CD4-positive, alpha-beta memory T cell (primary cell): Measurements from ENCODE around the gene MRPL11. TPM values are rescaled to one million over a fixed set of nuclear protein-coding genes. Genes with fewer than 3 reads are reported as not detected.

ENCODE experiments used
- CTCF ChIA-PET: fragments of 350-600 bp; sonication (Branson Sonifier 250); formaldehyde crosslinking; loops from one replicate; lab custom pipeline; 2021; ENCODE audit warnings: inconsistent platforms; ENCODE audit not compliant: partially characterized antibody; lab: Charles Lee
- POLR2A ChIA-PET: fragments of 350-600 bp; sonication (Branson Sonifier 250); formaldehyde crosslinking; loops from one replicate; lab custom pipeline; 2021; ENCODE audit not compliant: partially characterized antibody; lab: Charles Lee
- DNase-seq, 5 donors: peaks; one replicate each; pipeline versions ENCODE4 v3.0.0 to v3.0.0-alpha.2; 2020 to 2022; ENCODE audit warnings: mixed read lengths in 1 of 5
- H3K27ac ChIP-seq: one replicate; pipeline ENCODE4 v1.7.0; 2013; ENCODE audit warnings: low read depth, low read length
- H3K27me3 ChIP-seq: 2 replicates; pipeline ENCODE4 v1.7.0; 2013; ENCODE audit warnings: mild to moderate bottlenecking, low read length, moderate library complexity; ENCODE audit not compliant: insufficient read depth
- H3K36me3 ChIP-seq: 2 replicates; pipeline ENCODE4 v1.7.0; 2013; ENCODE audit warnings: mild to moderate bottlenecking, low read length, moderate library complexity; ENCODE audit not compliant: insufficient read depth
- H3K4me1 ChIP-seq: 2 replicates; pipeline ENCODE4 v1.7.0; 2013; ENCODE audit warnings: mild to moderate bottlenecking, low read length, moderate library complexity; ENCODE audit not compliant: insufficient read depth
- H3K4me3 ChIP-seq, 2 donors: one replicate each; pipeline ENCODE4 v1.7.0; 2013; ENCODE audit warnings: low read length in 2 of 2, mild to moderate bottlenecking in 1 of 2
- H3K9me3 ChIP-seq, 2 donors: one replicate each; pipeline ENCODE4 v1.7.0; 2013; ENCODE audit warnings: low read length in 2 of 2, control low read depth in 1 of 2; ENCODE audit not compliant: control insufficient read depth in 1 of 2
- H3K27ac Mint-ChIP-seq, 7 donors: one replicate each; pipeline ENCODE4 v1.8.0; 2020 to 2021; ENCODE audit warnings: mixed read lengths in 7 of 7, mild to moderate bottlenecking in 6 of 7, inconsistent platforms in 3 of 7, moderate library complexity in 3 of 7
- H3K27me3 Mint-ChIP-seq, 2 donors: one replicate each; pipeline ENCODE4 v1.8.0; 2020 to 2021; ENCODE audit warnings: mixed read lengths in 2 of 2
- H3K36me3 Mint-ChIP-seq, 2 donors: one replicate each; pipeline ENCODE4 v1.8.0; 2020 to 2021; ENCODE audit warnings: mixed read lengths in 2 of 2, inconsistent platforms in 1 of 2, mild to moderate bottlenecking in 1 of 2
- H3K4me1 Mint-ChIP-seq, 4 donors: one replicate each; pipeline ENCODE4 v1.8.0; 2020 to 2021; ENCODE audit warnings: mixed read lengths in 4 of 4, mild to moderate bottlenecking in 1 of 4
- H3K4me3 Mint-ChIP-seq, 8 donors: one replicate each; pipeline ENCODE4 v1.8.0; 2020 to 2021; ENCODE audit warnings: mixed read lengths in 8 of 8, mild to moderate bottlenecking in 7 of 8, moderate library complexity in 6 of 8, inconsistent platforms in 3 of 8
- H3K9me3 Mint-ChIP-seq, 8 donors: one replicate each; pipeline ENCODE4 v1.8.0; 2020 to 2021; ENCODE audit warnings: mixed read lengths in 8 of 8, mild to moderate bottlenecking in 5 of 8, inconsistent platforms in 3 of 8, moderate library complexity in 1 of 8
- intact Hi-C: fragments of 100-400 bp; cut with micrococcal nuclease; formaldehyde crosslinking; loops from one replicate; pipeline ENCODE4 v1.15.1; 2023
- polyA plus RNA-seq, 2 donors: library from polyadenylated mRNA; unstranded; fragments of 300-500 nt; fragmentation: Illumina TruSeq; gene quantifications; one replicate each; pipeline ENCODE4 v1.2.3, GENCODE V29; 2021
- total RNA-seq, 2 experiments: library from RNA; stranded (reverse); gene quantifications; one replicate each; pipeline ENCODE4 v1.2.3, GENCODE V29; 2021

Gene MRPL11
- total RNA-seq (10 to 100 TPM; 22.0 to 27.9 TPM), polyA plus RNA-seq (10 to 100 TPM; 76.9 to 78.1 TPM)

DNA sequence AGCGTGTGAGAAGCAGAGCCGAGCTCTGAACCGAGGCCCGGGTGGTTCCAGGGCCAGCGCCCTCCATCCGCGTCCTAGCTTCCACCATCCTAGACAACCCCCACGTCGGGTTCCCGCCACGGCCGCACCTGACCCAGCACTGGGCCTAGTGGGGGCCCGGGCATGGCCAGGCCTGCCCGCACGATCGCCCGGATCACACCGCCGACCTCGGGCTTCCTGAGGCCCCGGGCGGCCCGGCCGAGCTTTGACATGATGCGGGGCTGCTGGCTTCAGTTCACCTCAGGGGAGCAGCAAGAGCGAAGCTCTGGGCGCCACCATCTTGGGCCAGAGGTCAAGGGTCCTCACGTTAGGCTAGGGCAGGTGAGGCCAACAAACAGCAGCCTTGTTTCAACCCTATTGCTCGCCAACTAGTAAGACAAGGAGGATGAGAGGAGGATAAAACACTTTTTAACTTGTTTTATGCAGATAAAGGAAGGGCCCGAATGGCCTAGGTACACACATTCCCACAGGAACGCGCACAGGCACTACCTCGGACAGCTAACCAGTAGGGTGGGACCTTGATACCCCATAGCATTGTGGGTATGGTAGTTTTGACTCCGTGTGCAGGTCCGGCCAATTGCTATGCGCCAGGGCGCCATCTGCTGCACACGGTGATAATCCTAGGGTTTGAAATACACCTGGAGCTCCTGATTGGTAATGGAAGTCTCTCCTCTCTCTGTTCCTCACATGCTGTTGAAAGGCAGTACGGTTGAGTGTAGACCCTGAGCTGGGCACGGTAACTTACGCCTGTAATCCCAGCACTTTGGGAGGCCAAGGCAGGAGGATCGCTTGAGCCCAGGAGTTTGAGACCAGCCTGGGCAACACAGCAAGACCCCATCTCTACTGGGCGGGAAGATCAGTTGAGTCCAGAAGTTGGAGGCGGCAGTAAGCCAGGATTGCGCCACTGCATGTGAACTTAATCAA, at the start of gene MRPL11:
Gene MRPL11, minus strand, starts transcription at position 345 of the 963 bp plus-strand sequence. Its CDS starts 94 bp downstream, at position 251.
- H3K27me3 Mint-ChIP-seq: peaks cover 2 to 3% of the 10 kb centered on the region in 2 donors
- peaks cover 23 to 27% of the 10 kb centered on the region in 2 donors for H3K36me3 Mint-ChIP-seq
- H3K27ac Mint-ChIP-seq: peak within 1 kb of the TSS; percentile 88 to 100 (median 98)
- Histone ChIP-seq H3K9me3 (peaks cover 0 to 5% of the 10 kb centered on the region in 2 donors), H3K4me1 (peaks cover 7% of the 10 kb centered on the region), H3K4me3 (peak within 1 kb of the TSS; percentile 67 to 88), H3K27me3 (no peaks in the 10 kb centered on the region), H3K36me3 (peaks cover 20% of the 10 kb centered on the region), H3K27ac (peak within 1 kb of the TSS; percentile 69)
- peaks cover 6 to 17% (median 11%) of the 10 kb centered on the region in 4 donors for H3K4me1 Mint-ChIP-seq
- CTCF ChIA-PET: interaction anchor here (0.6 to 2.3 kb wide), 30 partner anchors 8 to 282 kb away, joined by 3 to 20 read pairs (median 4); partner anchors contain the start of genes B4GAT1, DPP3, RBM4B and ZDHHC24
- H3K9me3 Mint-ChIP-seq: peaks cover 3 to 16% (median 7%) of the 10 kb centered on the region in 8 donors
- intact Hi-C loops: loop anchor here (1.0 to 2.0 kb wide), 5 partner anchors 28 to 404 kb away; partner anchors contain the start of genes DPP3, PELI3 and RCE1
- POLR2A ChIA-PET: interaction anchor here (0.7 to 1.7 kb wide), 25 partner anchors 10 to 801 kb away, joined by 3 to 21 read pairs (median 4); partner anchors contain the start of genes DPP3, PELI3, RBM14 and RBM4
- peak; percentile 89 to 92 (median 91) for DNase-seq
- H3K4me3 Mint-ChIP-seq: peak within 1 kb of the TSS; percentile 87 to 94 (median 91)

DNA sequence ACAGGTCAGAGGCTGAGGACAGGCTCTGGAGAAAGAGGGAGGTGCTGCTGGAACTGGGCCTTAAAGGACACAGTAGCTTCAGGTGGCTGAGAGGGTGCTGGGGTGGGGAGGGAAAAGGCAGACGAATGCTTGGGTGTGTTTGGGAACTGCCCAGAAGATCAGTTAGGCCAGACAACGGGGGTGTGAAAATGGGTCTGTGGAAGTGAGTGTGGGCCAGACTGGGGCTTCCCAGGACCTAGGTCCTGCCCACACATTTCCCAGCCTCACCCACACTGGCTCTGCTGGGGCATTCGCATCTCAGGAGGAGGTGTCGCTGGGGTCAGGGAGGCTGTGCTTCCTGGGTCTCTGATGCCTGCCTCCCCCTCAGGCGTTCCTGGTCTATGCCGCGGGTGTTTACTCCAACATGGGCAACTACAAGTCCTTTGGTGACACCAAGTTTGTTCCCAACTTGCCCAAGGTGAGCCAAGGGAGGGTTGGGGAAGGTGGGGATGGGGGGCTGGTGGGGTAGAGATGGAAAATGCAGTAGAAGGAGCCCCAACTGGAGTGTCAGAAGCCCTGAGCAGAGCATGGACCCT, 46.2 kb upstream of the MRPL11 start:
- no peak overlapping the region for H3K27ac Mint-ChIP-seq

DNA sequence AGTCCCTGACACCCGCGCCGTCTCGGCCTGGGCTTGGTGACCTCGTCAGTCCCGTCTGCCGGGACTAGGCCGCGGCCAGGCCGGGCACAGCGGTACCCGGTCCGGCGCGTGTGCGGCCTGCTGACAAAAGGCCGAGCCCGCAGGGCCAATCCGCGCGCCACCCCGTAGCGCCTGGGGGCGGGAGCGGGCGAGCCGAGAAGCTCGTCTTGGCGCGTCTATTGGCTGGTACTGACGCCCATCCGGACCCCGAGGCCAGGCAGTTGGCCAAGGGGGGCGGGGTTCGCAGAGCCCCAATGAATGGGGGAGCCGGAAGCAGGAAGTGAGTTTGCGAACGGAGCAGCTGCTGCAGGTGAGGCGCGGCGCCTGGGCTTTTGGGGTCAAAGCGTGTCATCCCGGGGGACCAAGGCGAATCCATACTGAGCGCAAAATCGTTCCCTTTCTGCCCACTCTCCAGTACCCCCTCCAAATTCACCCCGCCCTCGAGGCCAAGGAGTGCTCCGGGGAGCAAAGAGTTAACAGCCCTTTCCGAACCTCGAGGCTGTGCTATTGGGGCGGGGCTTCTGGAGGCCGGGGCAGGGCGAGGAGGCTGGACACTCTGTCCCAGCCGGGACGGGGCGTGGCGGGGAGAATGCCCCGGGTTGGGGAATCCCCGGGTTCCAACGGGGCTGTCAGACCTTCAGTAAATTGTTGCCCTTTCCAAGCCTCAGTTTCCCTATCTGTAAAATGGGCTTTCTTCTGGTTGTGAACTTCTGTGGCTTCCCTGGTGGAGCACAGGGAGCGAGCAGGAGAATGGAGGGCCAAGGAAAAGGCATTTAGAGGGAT, 41.7 kb upstream of the MRPL11 start, which contains the start of gene DPP3:
Gene DPP3, plus strand, starts transcription at position 318 of the 822 bp plus-strand sequence. CDS start 1,767 bp downstream, outside the sequence.
- Histone ChIP-seq H3K4me1 (peaks cover 20% of the 10 kb centered on the region), H3K9me3 (no peaks in the 10 kb centered on the region), H3K27me3 (no peaks in the 10 kb centered on the region), H3K4me3 (peak within 1 kb of the TSS; percentile 88 to 90), H3K36me3 (peaks cover 2% of the 10 kb centered on the region), H3K27ac (peak within 1 kb of the TSS; percentile 81)
- POLR2A ChIA-PET: interaction anchor here (0.5 to 2.5 kb wide), 23 partner anchors 10 to 1548 kb away, joined by 3 to 72 read pairs (median 5); partner anchors contain the start of genes ACTN3, BBS1, CCDC87 and CCS
- peaks cover 0 to 18% of the 10 kb centered on the region in 2 donors for H3K36me3 Mint-ChIP-seq
- H3K4me3 Mint-ChIP-seq: peak within 1 kb of the TSS; percentile 87 to 96 (median 90)
- H3K27me3 Mint-ChIP-seq: no peaks in the 10 kb centered on the region
- intact Hi-C loops: loop anchor here (1.0 to 2.0 kb wide), 5 partner anchors 14 to 198 kb away; partner anchors contain the start of genes BBS1 and PELI3
- H3K27ac Mint-ChIP-seq: peak within 1 kb of the TSS; percentile 78 to 94 (median 91)
- CTCF ChIA-PET: interaction anchor here (0.6 to 2.3 kb wide), 14 partner anchors 9 to 376 kb away, joined by 3 to 18 read pairs (median 4); partner anchors contain the start of genes MRPL11 and RBM4B
- peak; percentile 94 to 96 (median 96) for DNase-seq
- no peaks in the 10 kb centered on the region for H3K9me3 Mint-ChIP-seq
- H3K4me1 Mint-ChIP-seq: peaks cover 13 to 48% (median 21%) of the 10 kb centered on the region in 4 donors

More for the DNA sequence above, 46.2 kb upstream of the MRPL11 start:
- intact Hi-C loops: no loop called here
- no peaks in the 10 kb centered on the region for H3K27me3 ChIP-seq
- H3K27me3 Mint-ChIP-seq: no peaks in the 10 kb centered on the region
- DNase-seq: no peak
- no peak overlapping the region for H3K4me3 ChIP-seq
- ChIA-PET CTCF (interaction anchor here (1.5 kb wide), 1 partner anchor 8 kb away, joined by 3 read pairs; no protein-coding TSS in a partner anchor), POLR2A (no interaction called here)
- no peaks in the 10 kb centered on the region for H3K9me3 ChIP-seq
- H3K36me3 ChIP-seq: peaks cover 16% of the 10 kb centered on the region
- no peak overlapping the region for H3K4me3 Mint-ChIP-seq
- H3K9me3 Mint-ChIP-seq: no peaks in the 10 kb centered on the region
- peaks cover 3 to 24% (median 10%) of the 10 kb centered on the region in 4 donors for H3K4me1 Mint-ChIP-seq
- no peak overlapping the region for H3K27ac ChIP-seq
- peaks cover 5 to 50% of the 10 kb centered on the region in 2 donors for H3K36me3 Mint-ChIP-seq
- H3K4me1 ChIP-seq: peaks cover 10% of the 10 kb centered on the region

DNA sequence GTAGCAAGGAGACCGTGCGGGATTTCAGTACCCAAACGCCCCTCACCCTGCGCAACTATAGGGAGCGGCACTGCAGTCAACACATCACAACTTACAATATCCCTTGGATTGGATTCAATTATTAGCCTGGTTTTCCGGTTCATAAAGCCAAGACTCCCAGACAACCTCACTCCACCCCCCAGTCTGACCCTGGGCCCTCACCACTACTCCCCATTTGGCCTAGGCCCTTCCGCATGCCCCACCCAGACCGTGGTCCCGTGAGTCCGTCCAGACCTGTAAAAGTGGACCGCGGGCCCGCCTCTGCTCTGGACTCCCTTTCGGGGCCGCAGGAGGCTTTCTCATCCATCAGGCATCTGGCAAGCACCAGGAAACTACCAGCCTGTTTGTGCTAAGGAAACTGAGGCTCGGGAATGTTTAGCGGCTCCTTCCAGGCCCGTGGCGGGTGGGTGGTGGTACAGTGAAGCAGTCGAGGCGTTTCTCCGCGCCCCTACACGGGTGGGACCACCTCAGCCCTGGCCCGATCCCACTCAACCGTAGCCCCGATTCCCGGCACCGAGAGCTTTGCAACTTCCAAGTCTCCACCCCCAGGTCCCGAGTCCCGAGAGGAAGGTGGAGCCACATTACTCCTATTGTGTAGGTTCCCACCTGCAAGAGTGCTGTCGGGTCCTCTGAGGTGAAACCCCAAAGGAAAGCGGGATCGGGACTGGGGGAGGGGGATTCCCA, 40.9 kb upstream of the MRPL11 start:
- Mint-ChIP-seq H3K36me3 (peaks cover 0 to 16% of the 10 kb centered on the region in 2 donors), H3K27me3 (no peaks in the 10 kb centered on the region), H3K27ac (peak overlapping the region; percentile 78 to 94 (median 91)), H3K9me3 (no peaks in the 10 kb centered on the region), H3K4me1 (peaks cover 13 to 48% (median 21%) of the 10 kb centered on the region in 4 donors), H3K4me3 (peak overlapping the region; percentile 87 to 96 (median 90))
- Histone ChIP-seq H3K4me1 (peaks cover 20% of the 10 kb centered on the region), H3K9me3 (no peaks in the 10 kb centered on the region), H3K36me3 (no peaks in the 10 kb centered on the region), H3K4me3 (peak overlapping the region; percentile 88 to 90), H3K27me3 (no peaks in the 10 kb centered on the region), H3K27ac (peak overlapping the region; percentile 81)
- intact Hi-C loops: loop anchor here (1.0 to 2.0 kb wide), 6 partner anchors 13 to 199 kb away; partner anchors contain the start of genes BBS1 and PELI3
- peak in 2 of 5 donors; percentile 11 to 17 for DNase-seq
- ChIA-PET POLR2A (interaction anchor here (0.5 to 2.5 kb wide), 24 partner anchors 9 to 1549 kb away, joined by 3 to 72 read pairs (median 4); partner anchors contain the start of genes ACTN3, BBS1, CCDC87 and CCS), CTCF (interaction anchor here (0.7 to 2.3 kb wide), 19 partner anchors 8 to 376 kb away, joined by 3 to 18 read pairs (median 4); partner anchors contain the start of genes MRPL11 and RBM4B)

DNA sequence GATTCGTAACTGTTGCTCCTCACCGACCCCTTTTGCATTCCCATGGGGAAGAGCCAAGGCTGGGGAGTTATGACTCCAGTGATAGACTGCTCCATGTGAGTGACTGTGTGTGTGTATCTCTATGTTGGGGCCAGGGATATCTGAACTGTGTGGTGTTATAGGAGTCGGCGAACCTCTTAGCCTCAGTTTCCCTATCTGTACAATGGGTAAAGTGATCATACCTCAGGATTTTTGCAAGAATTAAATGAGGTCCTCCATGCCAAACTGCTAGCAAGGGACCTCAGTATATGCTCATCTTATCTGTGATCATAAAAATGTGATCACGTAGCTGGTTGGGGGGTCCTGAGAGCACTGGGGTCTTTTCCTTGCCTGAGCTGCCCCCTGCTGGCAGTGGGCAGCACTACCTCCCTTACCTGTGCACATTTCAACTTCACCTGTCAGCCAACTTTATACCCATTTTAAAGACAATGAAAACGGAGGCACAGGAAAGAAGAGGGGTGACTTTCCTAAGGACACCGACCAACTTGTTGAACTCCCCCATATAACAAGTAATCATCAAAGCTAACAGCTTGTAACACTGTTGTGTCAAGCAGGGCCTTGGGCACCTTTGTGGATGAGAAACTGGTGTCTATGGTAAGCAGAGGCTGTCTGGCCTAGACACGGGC, 40.2 kb upstream of the MRPL11 start:
- Mint-ChIP-seq H3K9me3 (no peaks in the 10 kb centered on the region), H3K27me3 (no peaks in the 10 kb centered on the region), H3K4me3 (peak overlapping the region; percentile 87 to 96 (median 90)), H3K4me1 (peaks cover 13 to 48% (median 21%) of the 10 kb centered on the region in 4 donors), H3K27ac (peak overlapping the region; percentile 78 to 94 (median 91)), H3K36me3 (peaks cover 0 to 16% of the 10 kb centered on the region in 2 donors)
- intact Hi-C loops: loop anchor here (2.0 kb wide), 1 partner anchor 66 kb away; no protein-coding TSS in a partner anchor
- Histone ChIP-seq H3K27ac (peak overlapping the region; percentile 81), H3K36me3 (no peaks in the 10 kb centered on the region), H3K4me1 (peaks cover 20% of the 10 kb centered on the region), H3K9me3 (no peaks in the 10 kb centered on the region), H3K4me3 (peak overlapping the region; percentile 88 to 90), H3K27me3 (no peaks in the 10 kb centered on the region)
- peak in 4 of 5 donors; percentile 24 to 39 (median 30) for DNase-seq
- ChIA-PET CTCF (interaction anchor here (0.7 to 2.3 kb wide), 12 partner anchors 8 to 199 kb away, joined by 3 to 18 read pairs (median 4); partner anchors contain the start of genes MRPL11, PELI3 and RBM4B), POLR2A (interaction anchor here (0.6 to 2.5 kb wide), 11 partner anchors 12 to 544 kb away, joined by 3 to 19 read pairs (median 6); partner anchors contain the start of genes ACTN3, BBS1, CTSF and MRPL11)
